GM23248 (cell line): ENCODE results near the gene CPS1. TPM values are rescaled to one million over a fixed set of nuclear protein-coding genes. Genes with fewer than 3 reads are reported as not detected.

Experiments used
- DNase-seq: peaks from one replicate; pipeline ENCODE4 v3.0.0-alpha.2; 2015
- H2AFZ ChIP-seq: fragments of 200-600 bp; sonication (generic); 2 replicates; pipeline ENCODE4 v1.6.1; 2016; ENCODE audit warnings: antibody characterized with exemption
- H3F3A ChIP-seq: fragments of 200-600 bp; sonication (generic); 2 replicates; pipeline ENCODE4 v1.6.1; 2016; ENCODE audit warnings: mild to moderate bottlenecking, antibody characterized with exemption, mixed run types; ENCODE audit not compliant: insufficient read depth
- H3K27ac ChIP-seq: fragments of 200-600 bp; sonication (generic); 2 replicates; pipeline ENCODE4 v1.5.1; 2016; ENCODE audit warnings: mild to moderate bottlenecking
- H3K27me3 ChIP-seq: fragments of 200-600 bp; sonication (generic); replicated peaks from 2 replicates; pipeline ENCODE4 v1.6.1; 2016; ENCODE audit warnings: mild to moderate bottlenecking; ENCODE audit not compliant: insufficient read depth
- H3K36me3 ChIP-seq: fragments of 200-600 bp; sonication (generic); 2 replicates; pipeline ENCODE4 v1.6.1; 2016; ENCODE audit warnings: low read depth, mild to moderate bottlenecking
- H3K4me1 ChIP-seq: fragments of 200-600 bp; sonication (generic); 2 replicates; pipeline ENCODE4 v1.6.1; 2016; ENCODE audit warnings: mild to moderate bottlenecking; ENCODE audit not compliant: insufficient read depth
- H3K4me2 ChIP-seq: fragments of 200-600 bp; sonication (generic); one replicate; pipeline ENCODE4 v1.6.1; 2016; ENCODE audit warnings: mild to moderate bottlenecking; ENCODE audit not compliant: unreplicated experiment
- H3K4me3 ChIP-seq: fragments of 200-600 bp; sonication (generic); 2 replicates; pipeline ENCODE4 v1.5.1; 2016; ENCODE audit warnings: mild to moderate bottlenecking
- H3K79me2 ChIP-seq: fragments of 200-600 bp; sonication (generic); 2 replicates; pipeline ENCODE4 v1.6.1; 2016; ENCODE audit warnings: mild to moderate bottlenecking; ENCODE audit not compliant: insufficient read depth
- H3K9ac ChIP-seq: fragments of 200-600 bp; sonication (generic); 2 replicates; pipeline ENCODE4 v1.6.1; 2016; ENCODE audit warnings: mild to moderate bottlenecking
- H3K9me2 ChIP-seq: fragments of 200-600 bp; sonication (generic); 2 replicates; pipeline ENCODE4 v1.6.1; 2016; ENCODE audit warnings: mixed run types, mild to moderate bottlenecking, moderate library complexity; ENCODE audit not compliant: insufficient read depth
- H3K9me3 ChIP-seq: fragments of 200-600 bp; sonication (generic); one replicate; pipeline ENCODE4 v1.6.1; 2017; ENCODE audit warnings: low read depth
- H4K20me1 ChIP-seq: fragments of 200-600 bp; sonication (generic); 2 replicates; pipeline ENCODE4 v1.6.0; 2016; ENCODE audit not compliant: insufficient read depth
- EZH2 ChIP-seq: fragments of 200-600 bp; sonication (generic); IDR thresholded peaks from 2 replicates; pipeline ENCODE4 v1.6.1; 2018; ENCODE audit warnings: antibody characterized with exemption, mild to moderate bottlenecking; ENCODE audit not compliant: insufficient read depth, poor library complexity, severe bottlenecking
- EZH2phosphoT487 ChIP-seq: fragments of 200-600 bp; sonication (generic); IDR thresholded peaks from 2 replicates; pipeline ENCODE4 v1.6.1; 2018; ENCODE audit warnings: antibody characterized with exemption, moderate library complexity, mild to moderate bottlenecking, low read depth; ENCODE audit not compliant: insufficient read depth
- WGBS, 2 experiments: methylation state at CpG; one replicate each; pipeline ENCODE4 v1.1.6; 2015 to 2017; ENCODE audit warnings: low lambda C conversion rate in 2 of 2, low coverage in 1 of 2; ENCODE audit errors: missing lambda C conversion rate in 2 of 2; 5-methylcytosine and 5-hydroxymethylcytosine counted together
- in situ Hi-C: fragments of 300-500 bp; cut with MboI; formaldehyde crosslinking; loops from 2 replicates; pipeline ENCODE4 v1.15.0; 2020
- polyA plus RNA-seq: library from polyadenylated mRNA; unstranded; fragments of >200 nt; fragmentation: Nextera tagmentation; extraction: Ambion mirVana; gene quantifications from 2 replicates; pipeline ENCODE4 v1.2.1, GENCODE V29; 2016
- total RNA-seq: library from RNA; depleted of rRNA; stranded (reverse); fragments of >200 nt; shearing (Covaris generic); gene quantifications from 2 replicates; pipeline ENCODE4 v1.2.3, GENCODE V29; 2014

CPS1 gene
- total and polyA plus RNA-seq, 2 experiments from 2014 or later, result 2.1 to 4.9 TPM

DNA sequence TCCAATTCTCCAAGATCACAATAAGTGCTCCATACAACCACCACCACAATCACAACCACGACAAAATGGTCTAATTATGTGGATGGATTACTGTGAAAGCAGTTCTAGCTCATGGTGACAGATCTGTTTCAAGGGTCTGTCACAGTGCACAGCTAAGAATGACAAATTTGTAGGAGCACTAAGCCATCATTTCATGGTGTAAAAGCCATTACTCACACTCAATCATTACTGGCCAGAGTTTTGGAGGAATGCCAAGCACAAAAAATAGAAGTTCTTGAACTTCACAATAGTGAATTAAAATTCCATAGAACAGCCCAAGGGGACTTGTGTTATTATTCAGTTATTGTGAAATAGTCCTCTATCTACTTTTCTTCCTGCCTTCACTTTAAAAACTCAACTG is 2.3 kb downstream of the CPS1 start:
- Histone ChIP-seq H3K9me3 (no peaks in the 10 kb centered on the region), H3K4me1 (no peaks in the 10 kb centered on the region), H3K79me2 (no peaks in the 10 kb centered on the region), H3K9me2 (no peaks in the 10 kb centered on the region), H3K4me3 (no peak overlapping the region), H3K27ac (no peak overlapping the region), H4K20me1 (no peaks in the 10 kb centered on the region), H3K4me2 (no peak overlapping the region), H2AFZ (no peak overlapping the region), H3F3A (no peaks in the 10 kb centered on the region), H3K36me3 (no peaks in the 10 kb centered on the region), H3K27me3 (no peaks in the 10 kb centered on the region), H3K9ac (no peak overlapping the region)
- TF ChIP-seq EZH2 (no peak), EZH2phosphoT487 (no peak)
- WGBS, 2 experiments, result 6 to 18% methylated on average over 1 of the region's 1 CpG
- in situ Hi-C loops, result no loop called here
- DNase-seq, result peak; percentile 1

DNA sequence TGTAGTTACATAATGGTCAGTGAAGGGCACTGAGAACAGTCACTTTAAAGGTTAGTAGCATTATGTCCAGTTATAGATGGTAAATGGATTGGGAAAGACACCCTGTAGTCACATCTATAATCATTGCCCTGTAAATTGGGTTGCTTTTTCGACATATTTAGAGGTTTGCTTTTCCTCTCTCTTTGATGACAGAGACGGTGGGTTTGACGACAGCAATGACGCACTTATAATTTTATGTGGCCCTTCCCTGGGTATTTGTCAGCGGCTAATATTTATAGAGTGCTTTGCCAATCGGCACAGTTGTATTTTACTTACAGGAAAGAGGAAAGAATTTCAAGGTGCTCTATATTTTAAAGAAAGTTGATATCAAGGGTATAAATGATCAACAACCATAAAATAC is 2.8 kb downstream of the CPS1 start:
- no peaks in the 10 kb centered on the region for H3K9me3 ChIP-seq
- TF ChIP-seq EZH2phosphoT487, result no peak
- no peak for TF ChIP-seq EZH2
- no peaks in the 10 kb centered on the region for H3K27me3 ChIP-seq
- no peak for DNase-seq
- no peak overlapping the region for H2AFZ ChIP-seq
- 71 to 76% methylated on average over 6 of the region's 6 CpGs for WGBS, 2 experiments
- no peak overlapping the region for H3K9ac ChIP-seq
- no peaks in the 10 kb centered on the region for H3K9me2 ChIP-seq
- in situ Hi-C loops, result no loop called here
- H3K79me2 ChIP-seq, result no peaks in the 10 kb centered on the region
- no peak overlapping the region for H3K4me2 ChIP-seq
- H3K4me1 ChIP-seq, result no peaks in the 10 kb centered on the region
- no peaks in the 10 kb centered on the region for H3K36me3 ChIP-seq
- H3K4me3 ChIP-seq, result no peak overlapping the region
- no peak overlapping the region for H3K27ac ChIP-seq
- H4K20me1 ChIP-seq, result no peaks in the 10 kb centered on the region
- H3F3A ChIP-seq, result no peaks in the 10 kb centered on the region

DNA sequence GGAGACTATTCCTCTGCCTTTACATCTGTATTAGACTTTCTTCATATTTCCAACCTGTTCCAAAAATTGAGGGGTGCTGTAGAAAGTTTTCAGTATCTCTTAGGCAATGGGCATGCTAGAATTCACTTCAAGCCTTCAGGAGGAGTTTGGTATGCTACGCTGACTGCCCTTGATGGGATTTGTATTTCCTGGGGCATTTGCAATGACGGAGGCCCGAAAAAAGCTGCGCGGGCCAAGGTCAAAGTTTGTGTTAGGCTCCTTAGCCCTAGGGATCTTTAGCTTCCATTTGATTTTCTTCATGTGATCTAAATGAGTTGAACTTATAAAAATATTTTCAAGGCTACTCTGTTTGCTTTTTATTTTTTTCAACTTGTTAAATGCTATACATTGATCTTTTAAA is 5.1 kb downstream of the CPS1 start:
- Histone ChIP-seq H3K27me3 (no peaks in the 10 kb centered on the region), H4K20me1 (no peaks in the 10 kb centered on the region), H2AFZ (no peak overlapping the region), H3K9ac (no peak overlapping the region), H3K4me1 (no peaks in the 10 kb centered on the region), H3K9me2 (no peaks in the 10 kb centered on the region), H3K36me3 (no peaks in the 10 kb centered on the region), H3F3A (no peaks in the 10 kb centered on the region), H3K27ac (no peak overlapping the region), H3K79me2 (no peaks in the 10 kb centered on the region), H3K9me3 (no peaks in the 10 kb centered on the region), H3K4me3 (no peak overlapping the region), H3K4me2 (no peak overlapping the region)
- TF ChIP-seq EZH2 (no peak), EZH2phosphoT487 (no peak)
- in situ Hi-C loops, result no loop called here
- no peak for DNase-seq
- 93 to 96% methylated on average over 5 of the region's 5 CpGs for WGBS, 2 experiments

DNA sequence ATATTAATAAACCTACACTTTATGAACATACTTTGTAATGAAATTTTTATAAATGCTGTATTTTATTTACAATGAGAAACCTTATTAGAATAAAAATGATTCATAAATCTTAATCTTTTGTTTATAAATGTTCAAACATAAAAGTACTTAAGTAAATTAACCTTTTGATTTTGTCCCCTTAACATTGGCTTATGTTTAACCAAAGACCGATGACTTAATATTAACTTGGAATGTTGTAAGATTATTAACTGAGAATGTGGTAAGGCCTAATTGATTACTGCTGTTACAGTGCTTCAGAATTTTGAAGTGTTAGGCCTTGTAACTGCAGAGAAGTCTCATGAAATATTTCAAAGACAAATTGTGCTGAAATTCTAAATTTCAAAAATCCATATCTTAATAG is 5.7 kb downstream of the CPS1 start:
- TF ChIP-seq EZH2 (no peak), EZH2phosphoT487 (no peak)

DNA sequence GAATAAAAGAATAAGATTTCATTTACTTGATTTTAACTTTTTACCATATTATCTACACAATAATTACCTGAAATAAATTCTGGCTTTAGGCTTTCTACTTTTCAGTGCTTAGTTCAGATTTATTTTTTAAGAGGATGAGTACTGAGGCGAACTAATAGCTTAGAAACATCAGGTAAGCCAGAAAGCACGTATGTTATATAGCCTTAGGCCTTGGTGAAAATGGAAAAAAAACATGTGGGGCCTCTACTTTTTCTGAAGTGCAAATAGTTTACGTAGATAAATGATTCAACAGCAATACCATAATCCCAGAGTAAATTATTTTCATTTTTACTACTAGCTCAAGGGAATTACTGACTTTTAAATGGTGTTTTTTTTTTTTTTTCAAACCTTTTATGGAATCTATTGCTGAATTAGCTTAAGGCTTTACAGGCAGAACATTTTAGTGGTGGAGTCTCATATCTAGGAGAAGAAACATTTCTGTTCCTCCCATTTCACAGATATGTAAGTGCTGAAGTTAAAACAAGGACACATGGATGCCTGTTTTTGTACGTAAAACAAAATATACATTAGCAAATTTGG is 6.2 kb downstream of the CPS1 start:
- no peak overlapping the region for H3K4me3 ChIP-seq
- H3K9me2 ChIP-seq, result no peaks in the 10 kb centered on the region
- no peak overlapping the region for H2AFZ ChIP-seq
- H3K79me2 ChIP-seq, result no peaks in the 10 kb centered on the region
- H3K27ac ChIP-seq, result no peak overlapping the region
- no peak overlapping the region for H3K9ac ChIP-seq
- no peak overlapping the region for H3K4me2 ChIP-seq
- no peaks in the 10 kb centered on the region for H3K4me1 ChIP-seq
- H3K27me3 ChIP-seq, result no peaks in the 10 kb centered on the region
- DNase-seq, result no peak
- no peaks in the 10 kb centered on the region for H3K36me3 ChIP-seq
- in situ Hi-C loops, result no loop called here
- H3K9me3 ChIP-seq, result no peaks in the 10 kb centered on the region
- H4K20me1 ChIP-seq, result no peaks in the 10 kb centered on the region
- H3F3A ChIP-seq, result no peaks in the 10 kb centered on the region
- TF ChIP-seq EZH2phosphoT487 (no peak), EZH2 (no peak)
- WGBS, 2 experiments, result 82 to 87% methylated on average over 4 of the region's 4 CpGs

More for the DNA sequence above, 5.7 kb downstream of the CPS1 start:
- WGBS, 2 experiments, result 15 to 19% methylated on average over 1 of the region's 1 CpG
- no peak for DNase-seq
- Histone ChIP-seq H3K79me2 (no peaks in the 10 kb centered on the region), H2AFZ (no peak overlapping the region), H3K9me2 (no peaks in the 10 kb centered on the region), H3K36me3 (no peaks in the 10 kb centered on the region), H3K9me3 (no peaks in the 10 kb centered on the region), H3K9ac (no peak overlapping the region), H3K4me2 (no peak overlapping the region), H3K27ac (no peak overlapping the region), H3K4me3 (no peak overlapping the region), H4K20me1 (no peaks in the 10 kb centered on the region), H3K4me1 (no peaks in the 10 kb centered on the region), H3K27me3 (no peaks in the 10 kb centered on the region), H3F3A (no peaks in the 10 kb centered on the region)
- in situ Hi-C loops, result no loop called here
